ENCODE data around the gene RAP2C. TPM values are rescaled to one million over a fixed set of nuclear protein-coding genes. Genes with fewer than 3 reads are reported as not detected.

RAP2C gene
- total RNA-seq, 2 donors from 2014 or later: 12.3 to 14.3 TPM

GRCh38 chrX:132188175-132188574 lies 31.1 kb downstream of the RAP2C start:
- TF ChIP-seq CTCF (IDR thresholded peaks at IDR 0.05): no peak
- Histone ChIP-seq H3K36me3 (no peaks in the 10 kb centered on the region), H3K4me1 (ENCODE audit: control insufficient read depth in 1 of 2, low read depth in 2 of 2) (no peaks in the 10 kb centered on the region), H3K27ac (no peak overlapping the region), H3K27me3 (replicated peaks; ENCODE audit: insufficient read depth) (no peaks in the 10 kb centered on the region), H3K4me3 (no peak overlapping the region), H3K9me3 (no peaks in the 10 kb centered on the region)
- DNase-seq (ENCODE audit: low spot score) (no peak), ATAC-seq (ENCODE audit: insufficient number of reproducible peaks, low FRiP score, low read depth) (no peak)

- no peak for TF ChIP-seq CTCF (IDR thresholded peaks at IDR 0.05)
- Histone ChIP-seq H3K4me1 (ENCODE audit: control insufficient read depth in 1 of 2, low read depth in 2 of 2) (no peaks in the 10 kb centered on the region), H3K27me3 (replicated peaks; ENCODE audit: insufficient read depth) (no peaks in the 10 kb centered on the region), H3K9me3 (no peaks in the 10 kb centered on the region), H3K36me3 (no peaks in the 10 kb centered on the region), H3K4me3 (no peak overlapping the region), H3K27ac (no peak overlapping the region)
- ATAC-seq (ENCODE audit: insufficient number of reproducible peaks, low FRiP score, low read depth): no peak
- DNase-seq (ENCODE audit: low spot score): no peak
Observed at GRCh38 chrX:132187451-132187850, 31.8 kb downstream of the RAP2C start.

GRCh38 chrX:132184871-132185270 lies 34.4 kb downstream of the RAP2C start:
- TF ChIP-seq CTCF (IDR thresholded peaks at IDR 0.05): no peak

GRCh38 chrX:132181364-132181763 lies 37.9 kb downstream of the RAP2C start:
- DNase-seq (ENCODE audit: low spot score) (no peak), ATAC-seq (ENCODE audit: insufficient number of reproducible peaks, low FRiP score, low read depth) (no peak)
- no peaks in the 10 kb centered on the region for H3K27me3 ChIP-seq (replicated peaks; ENCODE audit: insufficient read depth)
- H3K4me1 ChIP-seq (ENCODE audit: control insufficient read depth in 1 of 2, low read depth in 2 of 2): no peaks in the 10 kb centered on the region
- H3K9me3 ChIP-seq: no peaks in the 10 kb centered on the region
- H3K36me3 ChIP-seq: no peaks in the 10 kb centered on the region
- no peak overlapping the region for H3K4me3 ChIP-seq
- no peak for TF ChIP-seq CTCF (IDR thresholded peaks at IDR 0.05)
- no peak overlapping the region for H3K27ac ChIP-seq

More at GRCh38 chrX:132184871-132185270, 34.4 kb downstream of the RAP2C start:
- no peaks in the 10 kb centered on the region for H3K36me3 ChIP-seq
- H3K4me3 ChIP-seq: no peak overlapping the region
- no peaks in the 10 kb centered on the region for H3K4me1 ChIP-seq (ENCODE audit: control insufficient read depth in 1 of 2, low read depth in 2 of 2)
- DNase-seq (ENCODE audit: low spot score): no peak
- no peak for ATAC-seq (ENCODE audit: insufficient number of reproducible peaks, low FRiP score, low read depth)
- H3K9me3 ChIP-seq: no peaks in the 10 kb centered on the region
- H3K27me3 ChIP-seq (replicated peaks; ENCODE audit: insufficient read depth): no peaks in the 10 kb centered on the region
- H3K27ac ChIP-seq: no peak overlapping the region

- no peak overlapping the region for H3K27ac ChIP-seq
- ATAC-seq (ENCODE audit: insufficient number of reproducible peaks, low FRiP score, low read depth): no peak
- no peak for TF ChIP-seq CTCF (IDR thresholded peaks at IDR 0.05)
- no peaks in the 10 kb centered on the region for H3K4me1 ChIP-seq (ENCODE audit: control insufficient read depth in 1 of 2, low read depth in 2 of 2)
- H3K27me3 ChIP-seq (replicated peaks; ENCODE audit: insufficient read depth): no peaks in the 10 kb centered on the region
- no peaks in the 10 kb centered on the region for H3K36me3 ChIP-seq
- H3K4me3 ChIP-seq: no peak overlapping the region
- H3K9me3 ChIP-seq: no peaks in the 10 kb centered on the region
- DNase-seq (ENCODE audit: low spot score): no peak
Observed at GRCh38 chrX:132180929-132181328, 38.3 kb downstream of the RAP2C start.
